ENCODE results near the gene SMARCC2. TPM values are rescaled to one million over a fixed set of nuclear protein-coding genes. Genes with fewer than 3 reads are reported as not detected.

Gene SMARCC2
- total and polyA plus RNA-seq, 2 of the 13 experiments (the other 11 are each of a cell fraction or from before 2014, with no cell fraction given): 21.3 to 24.1 TPM

- no peak for TF ChIP-seq ZNF281 (CRISPR knock-in tag; IDR thresholded peaks at IDR 0.05; ENCODE audit: borderline replicate concordance)
- no peak for TF ChIP-seq DBP (CRISPR knock-in tag; IDR thresholded peaks at IDR 0.05; ENCODE audit: not compliant biosample characterization)
- no peak for TF ChIP-seq NFE2 (CRISPR knock-in tag; IDR thresholded peaks at IDR 0.05)
- no peak for TF ChIP-seq E2F2 (CRISPR knock-in tag; IDR thresholded peaks at IDR 0.05; ENCODE audit: borderline replicate concordance)
- no peak for TF ChIP-seq MED8 (CRISPR knock-in tag; IDR thresholded peaks at IDR 0.05; ENCODE audit: insufficient replicate concordance)
- TF ChIP-seq ZNF605 (CRISPR knock-in tag; IDR thresholded peaks at IDR 0.05): no peak
- no peak for TF ChIP-seq ZBTB25 (CRISPR knock-in tag; IDR thresholded peaks at IDR 0.05)
Observed at GRCh38 chr12:56153678-56154065, 35.6 kb downstream of the SMARCC2 start (continued).
